Ovary (tissue), 9 donors: ENCODE results near the gene CLMN. TPM values are rescaled to one million over a fixed set of nuclear protein-coding genes. Genes with fewer than 3 reads are reported as not detected.

Experiments
- DNase-seq, 5 donors: peaks; one replicate each; pipeline ENCODE4 v3.0.0-alpha.2; 2019 to 2020
- H3K27ac ChIP-seq, 2 donors: fragments of 200-600 bp; one replicate each; pipeline versions ENCODE4 v1.5.1 to v1.8.0; 2019 to 2022
- H3K27me3 ChIP-seq: fragments of 200-600 bp; one replicate; pipeline ENCODE4 v1.8.0; 2022
- H3K36me3 ChIP-seq: fragments of 200-600 bp; sonication (generic); one replicate; pipeline ENCODE4 v1.5.1; 2019
- H3K4me1 ChIP-seq: one replicate; pipeline ENCODE4 v1.8.1; 2013; ENCODE audit warnings: mild to moderate bottlenecking, moderate library complexity; ENCODE audit not compliant: insufficient read depth
- H3K4me3 ChIP-seq: fragments of 200-600 bp; sonication (generic); one replicate; pipeline ENCODE4 v1.5.1; 2017
- H3K9me3 ChIP-seq, 2 donors: fragments of 200-600 bp in 1 of 2; sonication (generic) in 1 of 2; one replicate each; pipeline versions ENCODE4 v1.5.1 to v1.8.1; 2013 to 2019; ENCODE audit warnings: mild to moderate bottlenecking in 1 of 2, moderate library complexity in 1 of 2
- CTCF ChIP-seq, 3 donors: fragments of 450-650 bp in 2 of 3; fragments of 200-600 bp in 1 of 3; IDR thresholded peaks; one replicate each; pipeline versions ENCODE4 v1.5.1 to v1.8.0; 2016 to 2022; ENCODE audit warnings: antibody characterized with exemption in 3 of 3, mild to moderate bottlenecking in 1 of 3
- EP300 ChIP-seq: sonication (generic); formaldehyde crosslinking; IDR thresholded peaks from one replicate; pipeline ENCODE4 v1.6.1; 2017; ENCODE audit warnings: antibody characterized with exemption
- POLR2A ChIP-seq: fragments of 450-650 bp; IDR thresholded peaks from one replicate; pipeline ENCODE4 v1.6.1; 2017; ENCODE audit warnings: antibody characterized with exemption, mild to moderate bottlenecking, moderate library complexity
- WGBS, 3 donors: extraction: QIAGEN DNeasy Blood & Tissue Kit in 1 of 3; methylation state at CpG; one replicate each; pipeline versions ENCODE4 v1.1.5 to v1.1.7; 2013 to 2017; 5-methylcytosine and 5-hydroxymethylcytosine counted together
- intact Hi-C, 4 donors: fragments of 100-400 bp; cut with DNase I; formaldehyde crosslinking; loops; one replicate each; pipeline versions ENCODE4 v1.11.0 to v1.15.1; 2022 to 2023
- polyA plus RNA-seq, 2 donors: library from polyadenylated mRNA; stranded (reverse); fragments of 200-250 nt in 1 of 2; fragments of 350-450 nt in 1 of 2; fragmentation: Illumina TruSeq in 1 of 2; extraction: RNeasy Lipid Tissue Mini Kit (QIAGEN cat#74804) in 1 of 2; gene quantifications; one replicate each; pipeline ENCODE4 v1.2.3, GENCODE V29; 2013 to 2014
- total RNA-seq, 7 donors: library from RNA; depleted of rRNA in 2 of 7; stranded (reverse); fragments of >200 nt in 2 of 7; fragmentation: NEBNext Ultra II Directional in 3 of 7; extraction: Animal tissue kit (Norgen Biotek cat#: 25700) in 3 of 7; gene quantifications; one replicate each; pipeline versions ENCODE4 v1.1.0 to v1.2.4, GENCODE V29; 2016 to 2023
- donor health status: DM: no; HTN: no; CAD: no; lungs with moderate emphysema.
- donor health status: DM: no; HTN: no; CAD: no.
- donor health status: Bipolar disorder and iron deficiency.
- donor health status: DM: yes; HTN: yes; CAD: no.
- donor health status: DM: no; HTN: no; CAD: no.
- donor health status: DM: yes; HTN: yes; CAD: no.

The CLMN gene
- total and polyA plus RNA-seq, 9 donors, result 2.2 to 11.7 (median 6.5) TPM

GRCh38 chr14:95353664-95354063, 34.0 kb upstream of the CLMN start:
- Histone ChIP-seq H3K27me3 (no peaks in the 10 kb centered on the region), H3K36me3 (no peaks in the 10 kb centered on the region), H3K27ac (no peak overlapping the region), H3K9me3 (no peaks in the 10 kb centered on the region), H3K4me1 (no peaks in the 10 kb centered on the region), H3K4me3 (no peak overlapping the region)
- TF ChIP-seq EP300, result no peak
- TF ChIP-seq POLR2A, result no peak
- TF ChIP-seq CTCF (IDR thresholded peaks at IDR 0.05), result no peak
- WGBS, 3 donors, result 67 to 80% (median 73%) methylated on average over 9 of the region's 9 CpGs
- DNase-seq, result no peak
- intact Hi-C loops, result no loop called here

GRCh38 chr14:95353007-95353406, 33.3 kb upstream of the CLMN start:
- H3K27me3 ChIP-seq, result no peaks in the 10 kb centered on the region
- 91 to 95% (median 94%) methylated on average over 1 of the region's 1 CpG for WGBS, 3 donors
- no peaks in the 10 kb centered on the region for H3K4me1 ChIP-seq
- no peak for TF ChIP-seq EP300
- TF ChIP-seq CTCF (IDR thresholded peaks at IDR 0.05), result no peak
- no peak for TF ChIP-seq POLR2A
- intact Hi-C loops, result no loop called here
- no peak overlapping the region for H3K27ac ChIP-seq
- H3K4me3 ChIP-seq, result no peak overlapping the region
- H3K36me3 ChIP-seq, result no peaks in the 10 kb centered on the region
- DNase-seq, result no peak
- H3K9me3 ChIP-seq, result no peaks in the 10 kb centered on the region

GRCh38 chr14:95352481-95352880, 32.8 kb upstream of the CLMN start:
- H3K4me3 ChIP-seq, result no peak overlapping the region
- no peaks in the 10 kb centered on the region for H3K9me3 ChIP-seq
- no peak for TF ChIP-seq POLR2A
- TF ChIP-seq CTCF (IDR thresholded peaks at IDR 0.05), result no peak
- no peaks in the 10 kb centered on the region for H3K36me3 ChIP-seq
- no peaks in the 10 kb centered on the region for H3K27me3 ChIP-seq
- DNase-seq, result no peak
- H3K27ac ChIP-seq, result no peak overlapping the region
- no peaks in the 10 kb centered on the region for H3K4me1 ChIP-seq
- 79 to 83% (median 81%) methylated on average over 5 of the region's 5 CpGs for WGBS, 3 donors
- intact Hi-C loops, result no loop called here

- H3K27ac ChIP-seq, result no peak overlapping the region
- TF ChIP-seq POLR2A, result no peak
- TF ChIP-seq EP300, result no peak
- TF ChIP-seq CTCF (IDR thresholded peaks at IDR 0.05), result no peak
- H3K27me3 ChIP-seq, result no peaks in the 10 kb centered on the region
- H3K36me3 ChIP-seq, result no peaks in the 10 kb centered on the region
- intact Hi-C loops, result no loop called here
- no peaks in the 10 kb centered on the region for H3K4me1 ChIP-seq
- 77 to 86% (median 83%) methylated on average over 6 of the region's 6 CpGs for WGBS, 3 donors
- H3K4me3 ChIP-seq, result no peak overlapping the region
- no peaks in the 10 kb centered on the region for H3K9me3 ChIP-seq
- no peak for DNase-seq
These were observed 29.5 kb upstream of the CLMN start for GRCh38 chr14:95349241-95349640.
